Measurements from ENCODE around the gene ALG8.
"Not testable (repeated sequence)": the region's sequence is repeated elsewhere in the genome, so short reads cannot be mapped to it uniquely, and the experiment has no call there.

The ALG8 gene

DNA sequence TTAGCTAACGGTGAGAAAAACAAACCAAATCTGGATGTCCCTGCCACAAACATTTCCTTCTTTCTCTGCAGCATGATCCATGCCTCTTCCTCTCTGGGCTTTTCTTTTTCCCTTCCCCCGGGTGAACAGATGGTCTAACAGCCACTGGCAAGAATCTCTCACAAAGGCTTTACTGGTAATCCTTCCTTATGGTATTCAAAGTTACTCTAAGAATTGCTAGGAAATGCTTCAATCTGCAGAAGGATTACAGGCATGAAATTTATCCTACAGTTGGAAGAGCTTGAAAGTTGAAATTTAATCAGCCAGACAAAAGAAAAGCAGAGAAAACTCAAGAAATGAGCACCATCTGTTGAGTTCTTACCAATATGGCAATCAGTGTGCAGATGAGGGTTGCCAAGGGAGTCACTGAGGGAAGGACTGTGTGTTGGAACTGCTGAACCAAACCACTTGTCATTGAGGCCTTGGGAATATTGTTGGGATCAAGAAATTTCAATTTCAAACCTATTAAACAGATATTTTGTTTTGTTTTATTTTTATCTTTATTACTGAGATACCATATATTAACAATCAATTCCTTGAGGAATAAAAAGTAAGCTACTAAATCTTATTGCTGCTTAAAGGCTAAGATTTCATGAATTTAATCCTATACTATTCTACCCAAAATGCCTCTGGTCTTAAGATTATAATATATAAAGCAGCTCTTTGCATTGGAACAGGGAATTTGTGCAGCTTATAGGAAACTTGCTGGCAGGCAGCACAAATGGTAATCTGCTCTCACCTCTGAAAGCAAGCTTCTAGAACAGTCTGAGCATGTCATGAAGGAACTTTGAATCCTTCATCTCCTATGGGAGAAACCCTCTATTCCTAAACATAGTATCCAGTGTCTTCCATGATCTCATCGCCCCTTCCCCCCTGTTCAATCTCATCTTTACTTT is 30.1 kb downstream of the ALG8 start:
- no peak overlapping the region for H3K4me3 ChIP-seq (ENCODE audit: low read depth, low read length)

DNA sequence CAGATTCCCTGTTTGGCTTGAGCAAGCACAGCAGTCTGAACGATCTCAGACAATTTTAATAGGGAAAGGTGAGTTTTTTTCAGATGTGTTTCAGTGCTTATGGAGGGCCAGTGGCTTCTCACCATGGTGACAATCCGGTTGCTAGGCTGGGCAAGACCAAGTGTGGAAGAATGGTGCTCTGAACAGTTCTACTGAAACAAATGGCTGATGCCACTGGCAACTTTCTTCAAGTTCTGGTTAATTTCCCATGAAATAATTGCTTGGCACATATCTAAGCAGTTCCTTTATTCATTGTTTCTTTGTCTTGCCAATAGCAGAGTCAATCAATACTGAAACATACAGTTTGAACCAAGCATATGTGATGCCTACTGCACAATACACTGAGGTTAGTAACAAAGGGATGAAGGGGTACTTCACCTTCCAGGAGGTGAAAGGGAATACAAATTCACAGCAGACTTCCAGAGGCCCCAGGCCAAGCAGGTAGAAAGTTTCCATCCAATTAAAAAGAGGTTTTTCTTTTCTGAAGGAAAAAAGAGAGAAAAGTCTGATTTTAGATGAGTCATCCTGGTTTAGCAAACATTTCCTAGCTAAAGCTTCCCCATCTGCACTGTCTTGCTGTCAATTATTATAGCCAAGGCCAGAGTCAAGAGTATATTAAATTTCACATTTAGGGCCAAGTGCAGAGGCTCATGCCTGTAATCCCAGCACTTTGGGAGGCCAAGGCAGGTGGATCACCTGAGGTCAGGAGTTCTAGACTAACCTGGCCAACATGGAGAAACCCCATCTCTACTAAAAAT is 38.6 kb downstream of the ALG8 start:
- no peak overlapping the region for H3K4me3 ChIP-seq (ENCODE audit: low read depth, low read length)

DNA sequence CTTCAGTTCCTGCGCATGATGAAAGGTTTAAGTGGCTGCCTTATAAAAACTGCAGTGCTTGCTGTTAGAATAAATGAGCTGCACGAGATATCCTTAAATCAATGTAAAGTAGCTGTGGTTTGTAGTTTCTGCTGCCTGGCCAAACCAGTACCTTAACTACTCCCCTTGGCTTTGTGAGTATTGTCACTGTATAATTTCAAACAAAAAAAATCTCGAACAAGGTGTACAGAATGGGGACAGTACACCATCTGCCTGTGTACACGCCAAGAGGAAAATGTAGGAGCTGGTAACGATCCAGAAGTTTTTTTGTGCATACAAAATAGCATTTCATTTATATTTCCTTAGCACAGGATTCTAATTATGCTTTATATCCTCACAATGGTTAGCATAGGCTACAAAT is 39.2 kb downstream of the ALG8 start:
- no peak overlapping the region for H3K4me3 ChIP-seq (ENCODE audit: low read depth, low read length)

DNA sequence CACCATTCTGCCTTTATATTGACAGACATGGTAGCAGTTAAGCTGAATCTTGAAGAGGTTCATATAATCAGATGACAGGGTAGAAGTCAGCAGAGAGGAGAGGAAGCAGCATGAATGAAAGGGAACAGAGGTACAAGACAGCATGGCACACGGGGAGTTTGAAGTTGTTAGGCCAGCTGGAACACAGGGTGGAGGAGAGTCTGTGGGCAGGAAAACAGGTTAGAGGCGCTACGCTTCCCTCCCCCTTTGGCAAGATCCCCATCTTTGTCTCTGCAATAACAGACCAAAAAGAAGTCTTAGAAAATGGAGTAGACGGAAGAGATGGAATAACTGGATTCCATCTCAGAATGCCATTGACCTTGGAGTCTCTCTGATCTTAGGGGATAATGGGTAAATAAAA is 39.8 kb downstream of the ALG8 start:
- H3K4me3 ChIP-seq (ENCODE audit: low read depth, low read length) = no peak overlapping the region

DNA sequence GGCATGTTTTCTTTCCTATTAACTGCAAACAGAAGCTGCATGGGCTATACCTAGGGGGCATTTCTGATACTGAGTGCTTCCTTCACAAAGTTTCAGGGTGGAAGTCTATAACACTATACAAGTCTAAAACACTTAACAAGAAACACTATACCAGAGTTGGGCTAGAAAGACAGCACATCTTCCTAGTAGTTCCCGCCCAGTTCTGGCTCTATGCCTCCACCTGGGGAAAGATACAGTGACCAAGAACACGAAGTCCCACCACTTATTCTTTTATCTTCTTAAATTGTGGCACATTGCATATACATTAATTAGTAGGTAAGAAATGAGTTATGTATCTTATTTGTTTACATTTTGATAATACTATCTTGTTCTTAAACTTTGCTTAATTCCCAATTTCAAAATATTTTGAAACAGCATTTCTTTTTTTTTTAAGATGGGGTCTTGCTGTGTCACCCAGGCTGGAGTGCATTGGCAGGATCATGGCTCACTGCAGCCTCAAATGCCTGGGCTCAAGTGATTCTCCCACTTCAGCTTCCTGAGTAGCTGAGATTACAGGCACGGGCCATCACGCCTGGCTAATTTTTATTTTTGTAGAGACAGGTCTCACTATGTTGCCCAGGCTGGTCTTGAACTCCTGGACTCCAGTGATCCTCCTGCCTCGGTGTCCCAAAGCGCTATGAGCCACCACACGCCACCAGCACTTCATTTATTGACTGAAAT is 41.6 kb downstream of the ALG8 start:
- no peak overlapping the region for H3K4me3 ChIP-seq (ENCODE audit: low read depth, low read length)

DNA sequence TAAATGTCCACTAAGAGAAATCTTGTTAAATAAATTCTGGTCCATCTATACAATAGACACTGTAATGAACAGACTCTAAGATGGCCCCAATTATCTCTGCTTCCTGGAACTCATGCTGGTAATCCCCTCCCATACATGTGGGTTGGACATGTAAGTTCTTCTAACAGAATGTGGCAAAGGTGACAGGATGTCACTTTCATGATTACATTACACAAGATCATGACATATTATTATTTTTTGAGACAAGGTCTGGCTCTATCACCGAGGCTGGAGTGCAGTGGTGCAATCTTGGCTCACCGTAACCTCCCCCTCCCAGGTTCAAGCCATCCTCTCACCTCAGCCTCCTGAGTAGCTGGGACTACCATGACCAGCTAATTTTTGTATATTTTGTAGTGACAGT is 45.2 kb downstream of the ALG8 start:
- H3K4me3 ChIP-seq (ENCODE audit: low read depth, low read length) = no peak overlapping the region

DNA sequence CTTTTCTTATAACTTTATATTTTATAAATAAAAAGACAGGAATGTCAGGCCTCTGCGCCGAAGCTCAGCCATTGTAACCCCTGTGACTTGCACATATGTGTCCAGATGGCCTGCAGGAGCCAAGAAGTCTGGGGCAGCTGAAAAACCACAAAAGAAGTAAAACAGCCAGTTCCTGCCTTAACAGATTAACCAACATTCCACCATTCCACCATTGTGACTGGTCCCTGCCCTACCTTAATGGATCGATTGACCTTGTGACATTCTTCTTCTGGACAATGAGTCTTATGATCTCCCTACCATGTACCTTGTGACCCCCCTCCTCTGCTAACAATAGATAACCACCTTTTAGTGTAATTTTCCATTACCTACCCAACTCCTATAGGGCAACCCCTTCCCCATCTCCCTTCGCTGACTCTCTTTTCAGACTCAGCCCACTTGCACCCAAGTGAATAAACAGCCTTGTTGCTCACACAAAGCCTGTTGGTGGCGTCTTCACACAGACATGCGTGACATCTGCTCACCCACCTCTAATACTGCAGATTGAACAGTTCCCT is 52.8 kb downstream of the ALG8 start:
- H3K4me3 ChIP-seq (ENCODE audit: low read depth, low read length) = not testable (repeated sequence)

DNA sequence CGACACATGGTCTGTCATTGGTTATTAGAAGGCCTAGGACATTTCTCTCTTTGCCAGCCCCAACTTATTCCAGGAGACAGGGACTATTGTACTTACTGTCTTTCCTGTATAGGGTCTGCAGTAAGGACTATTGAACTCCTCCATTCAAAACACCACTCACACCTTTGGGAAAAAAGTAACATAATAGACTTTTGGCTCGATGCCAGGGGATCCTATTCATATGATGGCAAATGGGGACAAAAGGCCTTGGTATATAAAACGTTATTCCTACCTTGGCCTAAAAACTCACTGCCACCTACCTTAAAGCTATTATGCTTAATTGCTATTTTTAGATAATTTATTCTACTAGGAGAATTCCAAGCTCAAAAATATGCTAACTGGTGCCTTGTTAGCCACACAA is 53.5 kb downstream of the ALG8 start:
- no peak overlapping the region for H3K4me3 ChIP-seq (ENCODE audit: low read depth, low read length)

DNA sequence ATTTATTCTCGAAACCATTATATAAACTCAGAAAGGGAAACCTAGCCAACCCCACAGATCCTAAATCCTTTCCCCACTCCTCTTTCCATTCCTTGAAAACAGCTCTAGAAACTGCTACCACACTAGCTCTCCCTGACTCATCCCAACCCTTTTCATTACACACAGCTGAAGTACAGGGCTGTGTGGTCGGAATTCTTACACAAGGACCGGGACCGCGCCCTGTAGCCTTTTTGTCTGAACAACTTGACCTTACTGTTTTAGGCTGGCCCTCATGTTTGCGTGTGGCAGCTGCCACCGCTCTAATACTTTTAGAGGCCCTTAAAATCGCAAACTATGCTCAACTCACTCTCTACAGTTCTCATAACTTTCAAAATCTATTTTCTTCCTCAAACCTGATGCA is 54.9 kb downstream of the ALG8 start:
- H3K4me3 ChIP-seq (ENCODE audit: low read depth, low read length) = not testable (repeated sequence)

DNA sequence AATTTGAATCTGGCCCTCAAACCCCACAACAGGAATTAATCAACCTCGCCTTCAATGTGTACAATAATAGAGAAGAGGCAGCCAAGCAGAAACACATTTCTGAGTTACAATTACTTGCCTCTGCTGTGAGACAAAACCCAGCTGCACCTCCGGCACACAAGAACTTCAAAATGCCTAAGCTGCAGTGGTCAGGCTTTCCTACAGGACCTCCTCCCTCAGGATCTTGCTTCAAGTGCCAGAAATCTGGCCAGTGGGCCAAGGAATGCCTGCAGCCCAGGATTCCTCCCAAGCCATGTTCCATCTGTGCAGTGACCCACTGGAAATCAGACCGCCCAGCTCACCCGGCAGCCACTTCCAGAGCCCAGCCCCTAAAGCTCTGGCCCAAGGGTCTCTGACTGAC is 56.4 kb downstream of the ALG8 start:
- H3K4me3 ChIP-seq (ENCODE audit: low read depth, low read length) = no peak overlapping the region

DNA sequence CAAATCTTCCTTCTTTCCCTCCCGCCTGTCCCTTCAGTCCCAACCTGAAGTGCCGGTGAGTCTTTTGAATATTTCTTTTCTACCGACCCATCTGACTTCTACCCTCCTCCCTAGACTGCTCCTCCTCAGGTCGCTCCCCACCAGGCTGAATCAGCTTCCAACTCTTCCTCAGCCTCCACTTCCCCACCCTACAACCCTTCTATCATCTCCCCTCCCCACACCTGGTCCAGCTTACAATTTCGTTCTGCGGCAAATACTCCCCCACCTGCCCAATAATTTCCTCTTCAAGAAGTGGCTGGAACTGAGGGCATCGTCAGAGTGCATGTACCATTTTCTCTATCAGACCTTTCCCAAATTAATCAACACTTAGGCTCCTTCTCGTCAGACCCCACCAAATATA is 57.3 kb downstream of the ALG8 start:
- no peak overlapping the region for H3K4me3 ChIP-seq (ENCODE audit: low read depth, low read length)

DNA sequence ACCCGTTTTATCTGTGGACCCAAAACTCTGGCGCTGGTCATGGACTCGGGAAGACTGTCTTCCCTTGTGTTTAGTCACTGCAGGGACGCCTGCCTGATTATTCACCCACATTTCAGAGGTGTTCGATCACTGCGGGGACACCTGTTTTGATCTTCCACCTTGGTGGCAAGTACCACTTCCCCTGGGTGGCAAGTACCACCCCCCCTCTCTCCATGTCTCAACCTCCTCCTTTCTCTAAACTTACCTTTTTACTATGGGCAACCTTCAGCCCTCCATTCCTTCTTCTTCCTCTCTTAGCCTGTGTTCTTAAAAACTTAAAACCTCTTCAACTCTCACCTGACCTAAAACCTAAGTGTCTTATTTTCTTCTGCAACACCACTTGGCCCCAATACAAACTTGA is 57.8 kb downstream of the ALG8 start:
- no peak overlapping the region for H3K4me3 ChIP-seq (ENCODE audit: low read depth, low read length)

DNA sequence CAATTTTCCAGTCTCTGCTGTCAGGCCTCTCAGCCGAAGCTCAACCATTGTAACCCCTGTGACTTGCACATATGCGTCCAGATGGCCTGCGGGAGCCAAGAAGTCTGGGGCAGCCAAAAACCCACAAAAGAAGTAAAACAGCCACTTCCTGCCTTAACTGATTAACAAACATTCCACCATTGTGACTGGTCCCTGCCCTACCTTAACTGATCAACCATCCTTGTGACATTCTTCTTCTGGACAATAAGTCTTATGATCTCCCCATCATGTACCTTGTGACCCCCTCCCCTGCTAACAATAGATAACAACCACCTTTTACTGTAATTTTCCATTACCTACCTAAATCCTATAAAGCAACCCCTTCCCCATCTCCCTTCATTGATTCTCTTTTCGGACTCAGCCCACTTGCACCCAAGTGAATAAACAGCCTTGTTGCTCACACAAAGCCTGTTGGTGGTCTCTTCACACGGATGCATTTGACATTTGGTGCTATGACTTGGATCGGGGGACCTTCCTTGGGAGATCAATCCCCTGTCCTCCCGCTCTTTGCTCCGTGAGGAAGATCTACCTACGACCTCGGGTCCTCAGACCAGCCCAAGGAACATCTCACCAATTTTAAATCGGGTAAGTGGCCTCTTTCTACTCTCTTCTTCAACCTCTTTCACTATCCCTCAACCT is 58.5 kb downstream of the ALG8 start:
- H3K4me3 ChIP-seq (ENCODE audit: low read depth, low read length) = no peak overlapping the region

DNA sequence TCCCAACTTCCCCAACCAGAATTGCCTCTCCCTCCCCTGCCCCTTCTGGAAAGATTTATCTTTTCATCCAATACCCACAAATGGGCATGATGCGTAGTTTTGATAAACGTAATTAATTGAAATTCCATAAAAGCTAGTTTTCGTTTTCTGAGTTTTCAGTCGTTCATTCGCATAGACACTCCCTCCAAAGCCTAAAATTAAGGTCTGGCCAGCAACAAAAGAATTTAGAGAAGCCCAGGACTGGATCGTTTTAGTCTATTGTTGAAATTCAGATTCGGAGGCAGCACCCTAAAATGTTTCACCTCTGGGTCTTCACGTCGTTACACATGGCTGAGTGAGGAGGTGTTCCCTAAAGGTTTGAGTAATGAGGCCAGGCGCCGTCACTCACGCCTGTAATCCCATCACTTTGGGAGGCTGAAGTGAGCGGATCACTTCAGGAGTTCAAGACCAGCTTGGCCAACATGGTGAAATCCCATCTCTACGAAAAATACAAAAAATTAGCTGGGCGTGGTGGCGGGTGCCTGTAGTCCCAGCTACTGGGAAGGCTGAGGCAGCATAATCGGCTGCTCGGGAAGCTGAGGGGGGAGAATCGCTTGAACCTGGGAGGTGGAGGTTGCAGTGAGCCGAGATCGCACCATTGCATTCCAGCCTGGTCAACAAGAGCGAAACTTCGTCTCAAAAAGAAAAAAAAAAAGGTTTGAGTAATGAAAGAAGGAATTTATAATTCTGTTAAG is 59.2 kb downstream of the ALG8 start:
- peak overlapping the region; percentile 99 for H3K4me3 ChIP-seq (ENCODE audit: low read depth, low read length)

DNA sequence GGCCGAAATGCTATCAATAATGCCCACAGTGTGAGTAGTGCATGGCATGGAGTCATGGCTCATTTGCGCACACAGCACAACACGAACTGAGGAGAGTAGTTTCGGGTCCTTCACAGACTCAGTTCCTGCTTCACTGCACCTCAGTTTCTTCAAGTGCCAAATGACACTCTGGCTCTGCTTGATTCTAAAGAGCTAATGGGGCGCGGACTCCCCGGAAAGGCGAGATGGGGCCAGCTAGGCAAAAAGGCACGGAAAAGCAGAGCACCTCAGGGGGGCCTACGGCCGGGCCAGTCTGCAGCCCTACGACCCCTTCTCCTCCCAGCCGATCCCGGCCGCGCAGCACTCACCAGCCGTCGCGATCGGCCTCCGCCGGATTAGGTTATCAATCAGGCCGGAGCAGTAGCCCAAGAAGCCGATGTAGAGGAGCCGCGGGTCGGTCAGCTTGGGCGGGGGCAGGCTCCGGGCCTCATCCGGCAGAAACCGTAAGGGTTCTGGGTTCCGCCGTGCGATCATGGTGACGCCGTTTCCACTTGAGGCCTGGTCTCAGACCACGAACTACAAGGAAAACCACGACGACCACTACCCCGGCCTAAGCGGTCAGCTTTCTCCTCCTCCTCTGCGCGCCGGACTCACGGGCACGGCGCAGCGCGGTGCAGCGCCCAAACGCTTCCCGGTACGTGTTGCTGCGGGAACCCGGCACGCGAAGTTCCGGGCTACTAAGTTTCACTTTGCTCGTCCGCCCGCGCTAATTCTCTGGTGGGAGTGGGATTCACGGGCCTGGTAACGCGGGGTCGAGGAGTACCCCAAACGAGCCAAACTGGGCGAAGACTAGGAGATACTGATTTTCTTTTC is 60.0 kb downstream of the ALG8 start, which contains the start of gene NDUFC2:
TSS of gene NDUFC2 (minus strand) at position 631 of the 852 bp plus-strand sequence. CDS start at position 513, 118 bp downstream.
- peak within 1 kb of the TSS; percentile 99 for H3K4me3 ChIP-seq (ENCODE audit: low read depth, low read length)

DNA sequence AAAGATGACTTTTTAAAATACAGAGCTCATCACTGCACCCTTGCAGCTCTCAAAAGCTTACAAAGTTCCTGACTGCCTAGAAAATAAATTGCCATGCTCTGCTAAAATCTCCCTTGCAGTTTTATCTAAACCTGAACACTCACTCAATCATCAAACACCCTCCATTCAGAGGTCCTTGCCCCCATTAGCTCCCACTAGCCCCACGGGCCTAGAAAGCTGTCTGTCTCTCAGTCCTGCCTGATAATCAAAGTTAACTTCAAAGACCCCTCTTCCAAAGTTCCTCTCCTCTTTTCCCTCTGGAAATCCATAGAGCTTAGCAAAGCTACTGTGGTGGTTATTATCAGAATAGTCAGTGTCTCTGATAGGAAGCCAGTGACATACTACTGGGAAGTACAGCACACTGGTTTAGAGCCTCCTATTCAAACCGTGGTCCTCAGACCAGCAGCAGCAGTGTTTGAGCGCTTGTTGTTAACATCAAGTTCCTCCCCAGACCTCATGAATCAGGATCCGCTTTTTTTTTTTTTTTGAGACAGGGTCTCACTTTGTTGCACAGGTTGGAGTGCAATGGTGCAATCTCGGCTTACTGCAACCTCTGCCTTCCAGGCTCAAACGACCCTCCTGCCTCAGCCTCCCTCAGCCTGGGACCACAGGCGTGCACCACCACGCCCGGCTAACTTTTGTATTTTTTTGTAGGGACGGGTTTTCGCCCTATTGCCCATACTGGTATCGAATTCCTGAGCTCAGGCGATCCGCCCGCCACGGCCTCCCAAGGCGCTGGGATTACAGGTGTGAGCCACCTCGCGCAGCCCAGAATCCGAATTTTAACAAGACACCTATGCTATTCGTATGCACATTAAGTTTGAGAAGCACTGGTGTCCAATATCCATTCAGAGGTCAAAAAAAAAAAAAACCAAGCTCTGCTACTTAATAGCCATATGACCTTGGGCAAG is 60.9 kb downstream of the ALG8 start:
- H3K4me3 ChIP-seq (ENCODE audit: low read depth, low read length) = peak overlapping the region; percentile 99

DNA sequence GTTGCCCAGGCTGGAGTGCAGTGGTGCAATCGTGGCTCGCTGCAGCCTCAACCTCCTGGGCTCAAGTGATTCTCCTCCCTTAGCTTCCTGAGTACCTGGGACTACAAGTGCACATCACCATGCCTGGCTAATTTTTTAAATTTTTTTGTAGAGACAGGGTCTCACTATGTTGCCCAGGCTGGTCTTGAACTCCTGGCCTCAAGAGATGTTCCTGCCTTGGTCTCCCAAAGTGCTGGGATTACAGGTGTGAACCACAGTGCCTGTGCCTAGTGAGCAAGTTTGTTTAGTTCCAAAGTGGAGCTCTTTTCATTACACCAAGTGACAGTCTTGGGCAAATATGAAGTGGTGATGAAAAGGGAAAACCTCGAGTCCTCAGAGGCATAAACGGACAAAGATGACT is 61.8 kb downstream of the ALG8 start:
- not testable (repeated sequence) for H3K4me3 ChIP-seq (ENCODE audit: low read depth, low read length)
